Measurements from ENCODE around the gene TMUB2.

TMUB2 gene

GRCh38 chr17:44211281-44212265 lies 24.8 kb downstream of the TMUB2 start:
- no peak for TF ChIP-seq CTCF (IDR thresholded peaks at IDR 0.05; ENCODE audit: insufficient read depth, missing control alignments)
- FAIRE-seq (no peak), DNase-seq (ENCODE audit: insufficient read length, low spot score) (no peak)

DNA sequence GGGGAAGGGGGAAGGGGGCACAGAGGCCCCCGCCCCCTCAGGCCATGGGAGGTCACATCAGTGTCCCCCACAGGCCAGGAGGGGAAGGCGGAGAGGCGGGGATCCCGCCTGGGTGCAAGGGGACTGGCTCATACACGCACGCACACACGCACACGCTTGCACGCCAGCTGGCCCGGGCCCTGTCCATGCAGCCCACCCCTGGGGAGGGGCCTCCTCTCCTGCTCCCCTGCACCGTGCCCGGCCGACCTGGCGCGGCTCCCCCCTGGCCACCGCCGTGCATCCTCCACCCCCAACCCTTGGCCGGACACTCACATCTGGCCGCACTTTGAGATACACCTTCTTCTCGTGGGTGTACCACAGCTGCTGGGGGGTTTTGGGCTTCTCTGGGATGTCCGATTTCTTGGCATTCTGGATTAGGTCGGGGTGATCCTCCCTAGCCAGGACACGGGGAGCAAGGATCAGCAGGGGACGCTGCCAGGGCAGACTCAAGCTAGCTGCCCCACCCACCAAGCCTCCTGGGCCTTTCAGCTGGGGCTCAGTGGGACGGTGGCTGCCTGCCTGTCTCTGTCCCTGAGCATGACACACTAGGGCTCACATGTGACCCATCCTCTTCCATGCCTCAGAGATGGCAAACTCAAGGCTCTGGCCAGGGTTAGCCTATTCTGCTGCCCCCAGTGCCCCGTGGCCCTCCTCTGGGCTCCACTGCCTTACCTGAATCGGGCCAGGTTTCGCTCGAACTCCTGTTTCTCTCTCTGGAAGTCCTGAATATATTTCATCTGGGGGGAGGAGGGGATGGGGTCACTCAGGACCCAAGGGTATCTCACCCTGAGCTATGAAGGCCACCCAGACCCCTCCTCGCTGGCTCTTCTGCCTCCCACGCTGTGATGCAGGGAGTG lies 26.0 kb downstream of the TMUB2 start:
- no peak for TF ChIP-seq CTCF (IDR thresholded peaks at IDR 0.05; ENCODE audit: insufficient read depth, missing control alignments)
- no peak for FAIRE-seq
- no peak for DNase-seq (ENCODE audit: insufficient read length, low spot score)

GRCh38 chr17:44213403-44214229 lies 26.8 kb downstream of the TMUB2 start:
- TF ChIP-seq CTCF (IDR thresholded peaks at IDR 0.05; ENCODE audit: insufficient read depth, missing control alignments), result no peak
- FAIRE-seq, result no peak

DNA sequence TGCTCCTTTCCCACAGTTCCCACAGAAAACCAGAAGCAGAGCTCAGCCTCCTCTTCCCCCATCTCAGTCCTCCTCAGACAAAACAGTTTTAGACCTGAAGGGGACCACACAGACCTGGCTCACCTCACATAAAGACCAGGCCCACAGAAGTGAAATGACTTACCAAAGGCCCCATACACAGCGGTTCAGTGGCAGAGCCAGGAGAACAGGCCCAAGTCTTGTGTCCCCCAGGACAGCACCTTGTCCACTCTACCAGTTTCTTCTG lies 27.4 kb downstream of the TMUB2 start:
- no peak for TF ChIP-seq CTCF (IDR thresholded peaks at IDR 0.05; ENCODE audit: insufficient read depth, missing control alignments)
- FAIRE-seq, result no peak
- no peak for DNase-seq (ENCODE audit: insufficient read length, low spot score)

More at GRCh38 chr17:44213403-44214229, 26.8 kb downstream of the TMUB2 start:
- no peak for DNase-seq (ENCODE audit: insufficient read length, low spot score)

DNA sequence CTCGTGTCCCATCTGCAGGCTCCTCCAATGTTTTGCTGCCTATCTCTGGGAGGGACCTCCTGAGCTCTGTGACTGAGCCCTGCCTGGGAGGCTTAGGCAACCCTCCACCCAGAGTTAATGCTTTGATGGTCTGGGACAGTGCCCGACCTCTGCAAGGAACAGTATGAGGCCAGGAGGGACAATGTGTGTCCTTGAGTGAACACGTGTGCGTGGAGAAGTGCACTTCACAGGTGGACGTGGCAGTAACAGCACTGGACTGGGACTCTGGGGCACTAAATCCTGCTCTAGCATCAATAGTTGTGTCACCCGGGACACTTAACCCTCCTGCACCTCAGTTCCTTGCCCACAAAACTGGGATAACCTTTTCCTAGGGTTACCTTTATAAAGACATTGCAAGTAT lies 28.1 kb downstream of the TMUB2 start:
- DNase-seq (ENCODE audit: insufficient read length, low spot score) (no peak), FAIRE-seq (no peak)
- TF ChIP-seq CTCF (IDR thresholded peaks at IDR 0.05; ENCODE audit: insufficient read depth, missing control alignments), result no peak

- DNase-seq (ENCODE audit: insufficient read length, low spot score) (no peak), FAIRE-seq (no peak)
- TF ChIP-seq CTCF (IDR thresholded peaks at IDR 0.05; ENCODE audit: insufficient read depth, missing control alignments), result no peak
These were observed 29.4 kb downstream of the TMUB2 start for GRCh38 chr17:44216173-44216572.

Measured in D721Med (cell line).